Activated T-cell treated with anti-CD3 and anti-CD28 coated beads, Interleukin-2, amount 50 U/mL, for 48 hours (primary cell): Measurements from ENCODE around the gene COMMD7.
"Not testable (repeated sequence)": the region's sequence is repeated elsewhere in the genome, so short reads cannot be mapped to it uniquely, and the experiment has no call there.

Experiments used
- DNase-seq, 2 experiments: peaks; one replicate each; pipeline ENCODE4 v3.0.0-alpha.2; 2020

Gene COMMD7

DNA sequence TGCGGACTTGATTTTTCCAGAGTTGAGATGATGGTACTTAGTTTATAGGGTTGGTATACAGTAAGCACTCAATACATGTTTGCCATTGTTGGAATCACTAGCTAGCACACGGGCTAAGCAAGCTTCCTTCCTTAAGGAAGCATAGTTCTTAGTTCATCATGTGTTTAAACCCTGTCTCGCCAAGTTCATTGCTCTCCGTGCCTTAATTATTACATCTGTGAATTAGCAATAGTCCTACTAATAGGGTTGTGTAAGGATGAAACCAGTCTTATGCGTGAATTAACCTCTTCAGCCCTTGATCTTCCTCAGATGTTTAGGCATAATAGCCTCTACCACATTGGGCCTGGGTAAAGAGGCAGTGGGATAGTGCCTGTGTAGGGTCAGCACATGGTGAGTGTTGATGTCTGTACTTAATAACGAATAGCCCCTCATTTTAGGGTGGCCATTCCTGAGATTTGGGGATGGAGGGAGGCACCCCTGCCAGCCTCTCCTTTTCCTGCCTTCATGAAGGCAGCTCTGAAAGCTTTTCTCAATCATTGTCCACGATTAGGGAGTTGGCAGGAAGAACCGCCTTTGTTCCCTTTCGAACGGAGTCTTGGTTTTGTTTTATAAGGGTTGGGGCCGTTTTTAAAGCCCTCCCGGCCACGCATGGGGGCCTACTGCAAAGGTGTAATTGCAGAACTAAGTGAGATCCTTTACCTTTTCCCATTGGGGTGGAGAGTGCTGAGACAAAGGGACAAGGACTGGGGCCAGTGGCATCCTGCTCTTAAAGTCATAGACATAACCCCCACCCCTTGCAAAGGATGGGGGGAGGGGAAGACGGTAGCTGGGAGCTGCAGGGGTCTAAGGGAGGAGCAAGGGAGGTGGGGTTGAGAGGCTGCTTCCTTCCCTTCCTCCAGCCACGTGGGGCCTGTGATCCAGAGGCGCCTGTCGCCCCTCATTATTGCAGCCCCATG lies 21.0 kb upstream of the COMMD7 start:
- no peak for DNase-seq

DNA sequence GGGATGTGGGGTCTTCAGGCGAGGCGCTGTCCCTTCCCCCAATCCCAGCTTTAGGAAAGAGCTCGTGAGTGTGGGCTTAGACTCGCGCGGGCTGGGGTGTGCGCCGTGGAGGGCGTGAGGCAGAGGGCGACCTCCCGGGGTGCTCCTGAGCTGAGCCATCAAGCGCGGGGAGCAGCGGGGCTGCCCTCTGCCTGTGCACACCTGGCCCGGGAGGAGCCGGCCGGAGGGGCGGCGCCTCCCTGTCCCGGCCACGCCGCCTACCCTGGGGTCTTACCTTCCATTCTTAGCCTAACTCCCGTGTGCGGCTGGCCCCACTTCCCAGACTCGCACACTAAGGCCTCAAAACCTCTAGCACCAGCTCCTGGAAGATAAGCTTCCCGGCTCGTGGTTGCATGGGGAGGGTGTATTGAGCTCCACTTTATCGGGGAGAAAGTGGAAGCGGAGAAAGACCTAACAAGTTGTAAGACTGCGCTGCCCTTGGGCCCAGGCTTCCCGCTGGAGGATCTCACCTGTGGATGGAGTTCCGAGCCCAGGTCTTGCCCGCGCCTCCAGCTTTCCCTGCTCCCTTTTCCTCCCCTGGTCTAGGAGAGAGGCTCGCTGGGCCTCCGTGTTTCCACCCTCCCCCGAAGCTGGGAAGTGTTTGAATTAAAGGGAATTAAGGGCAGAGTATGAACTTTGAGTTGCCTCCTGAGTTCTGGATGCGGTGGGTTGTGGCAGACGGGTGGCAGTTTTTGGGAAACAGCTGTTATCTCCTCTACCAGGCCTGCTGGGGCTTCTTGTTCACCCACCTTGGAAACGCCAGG lies 20.1 kb upstream of the COMMD7 start:
- DNase-seq: no peak

DNA sequence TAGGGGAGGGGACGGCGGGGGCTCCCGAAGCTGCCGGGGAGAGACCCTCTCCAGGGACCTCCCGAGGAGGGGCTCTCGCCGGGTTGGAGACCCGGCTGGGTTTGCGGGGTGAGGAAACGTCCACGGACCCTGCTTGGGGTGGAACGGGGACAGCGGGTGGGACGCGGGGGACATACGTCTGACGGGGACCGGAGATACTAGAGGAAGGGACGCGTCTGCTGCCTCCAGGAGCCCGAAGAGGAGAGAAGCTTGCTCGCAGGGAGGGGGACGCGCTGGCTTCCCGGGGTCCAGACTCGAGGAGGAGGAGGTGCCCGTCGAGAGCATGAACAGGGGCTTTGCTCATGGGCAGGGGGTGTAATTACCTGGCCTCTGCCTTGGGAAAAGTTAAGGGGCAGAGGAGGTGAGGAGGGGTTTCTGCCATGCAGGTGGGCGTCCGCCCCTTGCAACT lies 19.5 kb upstream of the COMMD7 start:
- DNase-seq: peak in 1 of 2 experiments; percentile 50

DNA sequence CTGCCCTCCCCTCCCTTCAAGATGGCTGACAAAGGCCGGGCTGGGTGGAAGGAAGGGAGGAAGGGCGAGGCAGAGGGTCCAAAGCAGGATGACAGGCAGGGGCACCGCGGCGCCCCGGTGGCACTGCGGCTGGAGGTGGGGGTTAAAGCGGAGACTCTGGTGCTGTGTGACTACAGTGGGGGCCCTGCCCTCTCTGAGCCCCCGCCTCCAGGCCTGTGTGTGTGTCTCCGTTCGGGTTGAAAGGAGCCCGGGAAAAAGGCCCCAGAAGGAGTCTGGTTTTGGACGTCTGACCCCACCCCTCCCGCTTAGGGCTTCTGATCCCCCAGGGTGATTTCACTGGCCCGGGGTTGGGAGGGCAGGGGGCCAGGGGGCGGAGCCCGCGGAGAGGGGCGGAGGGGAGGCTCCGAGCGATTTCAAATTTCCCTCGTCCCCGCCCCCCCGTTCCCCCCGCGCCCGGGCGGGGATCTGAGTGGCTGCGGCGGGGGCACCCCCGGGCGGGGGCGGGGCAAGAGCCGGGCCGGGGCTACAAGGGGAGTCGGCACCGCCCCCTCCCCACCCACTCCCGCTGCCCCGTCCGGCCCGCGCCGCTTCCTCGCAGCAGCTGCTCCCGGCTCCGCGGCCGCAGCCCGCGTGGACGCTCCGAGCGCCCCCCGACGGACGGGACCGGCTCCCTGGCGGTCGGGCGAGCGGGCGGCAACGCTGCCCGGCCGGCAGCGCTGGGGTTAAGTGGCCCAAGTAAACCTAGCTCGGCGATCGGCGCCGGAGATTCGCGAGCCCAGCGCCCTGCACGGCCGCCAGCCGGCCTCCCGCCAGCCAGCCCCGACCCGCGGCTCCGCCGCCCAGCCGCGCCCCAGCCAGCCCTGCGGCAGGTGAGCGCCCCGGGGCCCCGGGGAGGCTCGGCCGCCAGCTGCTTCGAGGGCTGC lies 18.8 kb upstream of the COMMD7 start, which contains the start of gene DNMT3B:
DNMT3B (plus strand) TSS at position 555 of the 923 bp plus-strand sequence. CDS start 17,939 bp downstream, outside the sequence.
- peak; percentile 79 to 85 for DNase-seq

DNA sequence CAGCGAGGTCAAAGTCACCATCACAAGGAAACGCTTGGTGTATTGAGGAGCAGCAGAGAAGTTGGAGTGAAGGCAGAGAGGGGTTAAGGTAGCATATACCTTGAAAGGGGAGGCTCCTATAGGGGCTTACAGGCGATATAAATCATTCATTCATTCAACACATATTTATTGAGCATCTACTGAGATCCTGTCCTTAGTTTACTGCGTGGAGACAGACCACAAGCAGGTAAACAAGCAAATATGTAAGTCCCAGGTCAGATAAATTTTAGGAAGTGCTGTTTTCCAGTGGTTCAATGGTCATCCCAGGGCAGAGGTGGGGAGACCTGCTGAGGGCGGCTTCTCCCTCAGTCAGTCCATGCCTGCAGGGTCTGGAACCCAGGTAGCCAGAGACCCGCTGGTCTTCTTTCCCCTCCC lies 18.2 kb upstream of the COMMD7 start:
- DNase-seq: no peak

DNA sequence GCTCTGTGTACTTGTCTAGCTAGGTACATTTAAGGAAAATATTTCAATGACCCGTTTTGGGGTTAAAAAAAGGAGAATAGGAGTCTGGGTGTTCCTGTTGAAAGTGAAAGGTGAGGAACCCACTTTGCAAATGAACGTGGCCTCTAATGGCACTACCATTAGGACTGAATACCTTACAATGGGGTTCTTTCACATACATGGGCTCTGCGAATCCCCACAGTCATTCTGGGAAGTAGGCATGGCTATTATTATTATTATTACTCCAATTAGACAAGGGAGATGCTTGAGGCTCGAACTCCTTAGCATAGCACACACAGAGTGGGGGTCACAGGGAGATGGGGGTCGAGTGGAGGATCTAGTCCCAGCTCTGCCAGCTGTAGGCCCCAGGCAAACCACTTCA lies 12.9 kb upstream of the COMMD7 start:
- DNase-seq: no peak

DNA sequence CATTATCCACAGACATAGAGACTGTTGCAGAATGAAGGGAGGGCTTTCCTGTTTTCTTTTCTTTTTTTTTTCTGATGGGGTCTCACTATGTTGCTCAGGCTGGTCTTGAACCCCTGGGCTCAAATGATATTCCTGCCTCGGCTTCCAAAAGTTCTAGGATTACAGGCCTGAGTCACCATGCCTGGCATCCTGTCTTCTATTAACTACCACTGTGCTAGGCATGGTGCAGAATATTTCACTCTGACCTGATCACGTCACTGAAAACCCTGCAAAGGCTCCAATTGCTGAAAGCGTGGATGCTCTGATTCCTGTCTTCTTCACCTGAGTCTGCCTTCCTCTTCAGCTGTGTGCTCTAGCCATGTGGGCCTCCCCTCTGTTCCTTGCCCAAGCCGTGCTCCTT lies 10.5 kb upstream of the COMMD7 start:
- no peak for DNase-seq

DNA sequence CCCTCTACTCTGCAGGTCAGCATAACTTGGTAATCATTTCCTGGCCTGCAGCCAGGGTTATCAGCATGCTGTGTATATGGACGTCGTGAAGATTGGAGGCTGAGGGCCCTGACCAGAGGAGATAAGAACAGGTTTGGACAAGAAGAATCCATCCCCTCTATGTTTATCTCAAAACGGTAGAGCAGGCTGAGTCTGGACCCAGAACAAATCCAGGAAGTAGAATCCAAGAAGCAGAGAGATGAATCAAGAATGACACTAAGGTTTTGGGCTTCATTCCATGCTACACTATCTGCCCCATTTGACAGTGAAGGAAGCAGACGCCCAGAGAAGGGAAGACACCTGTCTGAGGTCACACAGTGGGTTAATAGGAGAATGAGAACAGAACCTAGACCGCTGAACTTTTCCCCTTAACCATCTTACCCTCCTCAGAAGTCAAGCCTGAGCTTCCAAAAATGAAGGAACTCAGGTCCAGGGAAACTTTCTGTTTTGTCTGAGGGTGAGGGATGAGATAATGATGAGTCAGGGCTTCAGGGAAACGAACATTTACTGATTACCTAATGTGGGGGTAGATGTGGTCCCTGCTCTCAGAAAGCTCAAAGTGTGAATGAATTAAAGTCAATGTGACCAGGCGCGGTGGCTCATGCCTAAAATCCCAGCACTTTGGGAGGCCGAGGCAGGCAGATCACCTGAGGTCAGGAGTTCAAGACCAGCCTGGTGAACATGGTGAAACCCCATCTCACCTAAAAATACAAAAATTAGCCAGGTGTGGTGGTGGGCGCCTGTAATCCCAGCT lies 9.4 kb upstream of the COMMD7 start:
- DNase-seq: no peak

DNA sequence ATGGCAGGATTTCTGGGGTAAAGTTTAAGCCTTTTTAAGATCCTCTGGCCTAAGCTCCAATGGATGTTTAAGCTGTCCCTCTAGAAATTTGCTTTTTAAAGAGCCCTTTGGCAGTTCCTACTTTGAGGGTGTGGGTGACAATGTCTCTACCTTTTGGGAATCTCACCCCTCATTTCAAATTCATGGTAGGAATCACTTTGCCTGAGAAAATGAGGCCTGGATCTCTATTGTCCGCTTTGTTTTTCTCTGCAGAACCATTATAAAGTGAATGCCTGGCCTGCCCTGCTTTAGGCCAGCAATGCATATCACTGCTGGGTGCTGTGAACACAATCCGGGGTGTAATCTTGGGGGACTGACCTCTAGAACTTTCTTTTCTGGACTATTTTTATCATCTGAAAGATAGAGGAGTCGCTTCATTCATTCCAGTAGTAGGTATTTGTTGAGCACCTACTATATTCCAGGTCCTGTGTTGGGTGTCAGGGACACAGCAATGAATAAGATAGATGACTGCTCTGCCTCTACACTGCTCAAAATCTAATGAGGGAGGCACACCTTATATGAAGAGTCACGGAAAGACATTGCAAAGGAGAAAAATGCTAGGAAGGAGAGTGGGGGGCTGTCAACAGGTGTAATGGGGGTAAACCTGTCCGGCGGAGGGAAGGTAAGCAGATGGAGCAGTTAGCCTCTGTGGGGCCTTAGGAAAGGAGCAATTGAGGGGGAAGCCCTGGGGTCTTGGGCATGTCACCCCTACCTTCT lies 8.6 kb upstream of the COMMD7 start:
- no peak for DNase-seq

DNA sequence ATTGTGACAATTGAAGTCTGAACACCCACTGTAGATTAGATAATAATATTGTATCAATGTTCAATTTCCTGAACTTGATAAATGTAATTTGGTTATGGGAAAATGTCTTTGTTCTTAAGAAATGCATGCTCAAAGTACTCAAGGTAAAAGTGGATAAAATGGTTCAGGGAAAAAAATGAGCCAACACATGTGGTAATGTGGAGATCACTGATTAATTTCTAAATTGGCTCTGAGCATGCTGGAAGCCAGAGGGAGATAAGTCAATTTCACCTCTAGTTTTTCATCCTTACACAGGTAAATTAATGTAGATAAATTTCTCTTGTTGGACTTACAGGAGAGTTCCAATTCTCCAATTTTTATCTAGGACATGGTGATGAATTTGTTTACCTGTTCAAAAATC lies 8.0 kb upstream of the COMMD7 start:
- DNase-seq: no peak

DNA sequence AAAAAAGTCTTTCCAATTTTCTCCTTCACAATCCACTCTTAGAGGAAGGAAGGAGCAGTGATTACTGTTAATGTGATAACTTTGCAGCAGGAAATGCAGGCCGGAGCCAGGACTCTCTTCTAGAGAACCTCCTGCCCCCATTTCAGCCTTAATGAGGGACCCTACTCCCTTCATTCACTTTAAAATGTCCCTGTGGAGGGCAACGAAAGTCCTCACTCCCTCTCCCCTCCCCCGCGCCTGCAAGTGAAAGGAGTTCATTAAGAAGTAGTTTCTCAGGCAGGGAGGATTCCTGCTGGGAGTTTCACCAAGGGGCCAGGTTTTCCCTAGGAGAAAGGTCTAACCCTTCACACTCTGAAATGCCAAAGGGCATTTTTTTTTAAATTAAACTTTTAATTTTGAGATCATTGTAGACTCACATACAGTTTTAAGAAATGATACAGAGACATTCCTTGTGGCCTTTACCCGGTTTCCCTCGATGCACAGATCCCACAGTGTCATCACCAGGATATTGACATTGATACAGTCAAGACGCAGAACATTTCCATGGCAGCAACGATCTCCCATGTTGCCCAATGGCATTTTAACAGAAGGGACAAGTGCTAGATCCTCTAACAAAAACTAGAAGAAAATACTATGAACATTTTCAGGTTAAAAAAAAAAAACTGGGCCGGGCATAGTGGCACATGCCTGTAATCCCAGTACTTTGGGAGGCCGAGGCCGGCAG lies 6.8 kb upstream of the COMMD7 start:
- no peak for DNase-seq

DNA sequence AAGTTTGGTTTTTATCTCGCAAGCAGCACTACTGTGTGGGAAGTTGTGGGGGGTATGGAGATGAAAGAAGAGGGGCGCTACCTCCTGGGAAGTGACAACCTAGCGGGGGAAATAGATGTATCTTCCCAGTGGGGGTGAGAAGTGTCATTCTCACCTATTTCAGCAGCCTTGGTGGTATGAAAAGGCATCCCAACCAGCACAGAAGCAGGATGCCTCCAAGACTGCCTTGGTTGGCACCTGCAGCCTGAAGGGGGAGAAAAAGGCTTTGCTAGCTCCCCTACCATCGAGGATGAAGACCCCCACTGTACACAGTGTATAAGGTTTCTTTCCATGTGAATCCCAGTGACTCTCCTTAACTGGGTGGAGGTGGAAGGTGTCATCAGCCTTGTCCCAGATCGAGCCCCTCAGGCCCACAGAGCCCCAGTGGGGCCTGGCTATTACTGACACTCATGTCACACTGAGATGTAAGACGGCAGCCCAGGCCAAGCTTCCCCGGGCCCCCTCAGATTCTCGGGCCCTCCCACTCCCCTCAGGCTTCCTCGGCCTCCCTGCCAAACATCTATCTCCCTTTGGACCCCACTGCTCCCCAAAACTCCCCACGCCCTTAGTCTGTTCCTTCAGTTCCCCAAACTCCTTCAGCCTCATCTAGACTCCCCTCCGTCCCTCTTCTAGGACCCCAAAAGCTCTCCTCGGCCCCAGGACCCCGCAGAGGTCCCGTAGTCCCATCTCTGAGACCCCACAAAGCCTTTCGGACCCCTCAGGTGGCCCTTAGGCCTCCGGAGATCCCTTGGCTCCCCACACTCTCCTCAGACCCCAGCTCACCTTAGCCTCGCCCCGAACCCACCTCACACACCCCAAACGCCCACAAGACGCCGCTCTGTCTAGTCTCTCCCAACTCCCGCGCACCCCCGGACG lies 688 bp downstream of the COMMD7 start:
- peak; percentile 51 to 53 for DNase-seq

DNA sequence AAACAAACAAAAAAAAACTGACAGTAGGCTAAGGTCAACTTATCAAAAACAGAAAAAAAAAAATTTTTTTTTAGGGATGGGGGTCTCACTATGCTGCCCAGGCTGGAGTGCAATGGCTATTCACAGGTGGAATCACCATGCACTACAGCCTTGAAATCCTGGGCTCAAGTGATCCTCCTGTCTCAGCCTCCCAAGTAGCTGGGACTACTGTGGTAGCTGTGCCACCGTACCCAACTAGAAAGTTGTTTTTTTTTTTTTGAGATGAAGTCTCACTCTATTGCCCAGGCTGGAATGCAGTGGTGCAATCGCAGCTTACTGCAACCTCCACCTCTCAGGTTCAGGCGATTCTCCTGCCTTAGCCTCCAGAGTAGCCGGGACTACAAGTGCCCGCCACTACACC lies 2.1 kb downstream of the COMMD7 start:
- DNase-seq: no peak

DNA sequence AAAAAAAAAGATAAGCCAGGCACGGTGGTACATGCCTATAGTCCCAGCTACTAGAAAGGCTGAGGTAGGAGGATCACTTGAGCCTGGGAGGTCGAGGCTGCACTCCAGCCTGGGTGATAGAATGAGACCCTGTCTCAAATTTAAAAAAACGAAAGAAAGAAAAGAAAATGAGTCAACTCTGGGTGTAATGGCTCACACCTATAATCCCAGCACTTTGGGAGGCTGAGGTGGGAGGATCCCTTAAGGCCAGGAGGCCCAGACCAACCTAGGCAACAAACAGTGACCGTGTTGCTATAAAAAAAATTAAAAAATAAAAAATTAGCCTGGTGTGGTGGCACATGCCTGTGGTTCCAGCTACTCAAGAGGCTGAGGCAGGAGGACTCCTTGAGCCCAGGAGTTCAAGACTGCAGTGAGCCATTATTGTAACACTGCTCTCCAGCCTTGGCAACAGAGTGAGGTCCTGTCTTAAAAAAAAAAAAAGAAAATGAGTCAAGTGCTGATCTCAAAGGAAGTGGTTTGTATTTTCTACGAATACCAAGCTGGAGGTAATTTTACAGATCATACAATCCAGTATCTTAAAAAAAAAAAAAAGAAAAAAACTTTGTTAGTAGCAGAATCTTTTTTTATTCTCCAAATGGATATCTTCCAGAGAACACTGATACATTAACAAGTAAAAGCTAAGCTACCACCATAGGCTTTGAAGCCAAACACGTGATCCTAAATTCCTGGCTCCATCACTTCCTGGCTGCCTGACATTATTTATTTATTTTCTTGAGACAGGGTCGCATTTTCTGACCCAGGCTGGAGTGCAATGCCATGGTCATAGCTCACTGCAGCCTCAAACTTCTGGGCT lies 5.7 kb downstream of the COMMD7 start:
- peak; percentile 50 to 51 for DNase-seq

DNA sequence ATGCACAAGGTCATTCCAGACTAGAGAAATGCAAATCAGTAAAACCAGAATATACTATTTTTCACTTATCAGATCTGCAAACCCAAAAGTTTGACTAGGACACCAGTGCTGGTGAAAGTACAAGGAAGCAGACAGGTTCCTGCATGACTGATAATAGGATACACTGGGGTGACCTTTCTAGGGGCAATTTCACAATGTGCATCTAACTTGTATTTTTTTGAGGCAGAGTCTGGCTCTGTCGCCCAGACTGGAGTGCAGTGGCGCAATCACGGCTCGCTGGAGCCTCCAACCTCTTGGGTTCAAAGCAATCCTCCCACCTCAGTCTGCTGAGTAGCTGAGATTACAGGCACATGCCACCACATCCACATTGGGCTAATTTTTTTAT lies 11.4 kb downstream of the COMMD7 start:
- DNase-seq: no peak

DNA sequence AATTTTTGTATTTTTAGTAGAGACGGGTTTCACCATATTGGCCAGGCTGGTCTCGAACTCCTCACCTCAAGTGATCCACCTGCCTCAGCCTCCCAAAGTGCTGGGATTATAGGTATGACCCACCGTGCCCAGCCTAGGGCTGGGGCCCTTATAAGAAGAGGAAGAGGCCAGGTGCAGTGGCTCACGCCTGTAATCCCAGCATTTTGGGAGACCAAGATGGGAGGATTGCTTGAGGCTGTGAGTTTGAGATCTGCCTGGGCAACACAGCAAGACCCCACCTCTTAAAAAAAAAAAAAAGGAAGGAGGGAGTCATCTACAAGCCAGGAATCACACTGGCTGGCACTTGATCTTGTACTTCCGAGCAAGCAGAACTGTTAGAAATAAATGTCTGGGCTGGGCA lies 13.9 kb downstream of the COMMD7 start:
- DNase-seq: not testable (repeated sequence)

DNA sequence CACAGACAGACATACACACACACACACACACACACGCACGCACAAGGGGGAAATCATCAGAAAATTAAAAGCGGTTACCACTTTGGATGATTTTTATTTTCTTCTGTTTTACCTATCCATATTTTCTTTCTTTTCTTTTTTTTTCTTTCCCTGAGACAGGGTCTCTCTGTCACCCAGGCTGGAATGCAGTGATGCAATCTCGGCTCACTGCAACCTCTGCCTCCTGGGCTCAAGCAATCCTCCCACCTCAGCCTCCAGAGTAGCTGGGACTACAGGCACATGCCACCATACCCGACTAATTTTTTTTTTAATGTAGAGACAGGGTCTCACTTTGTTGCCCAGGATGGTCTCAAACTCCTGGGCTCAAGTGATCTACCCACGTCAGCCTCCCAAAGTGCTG lies 14.8 kb downstream of the COMMD7 start:
- not testable (repeated sequence) for DNase-seq

DNA sequence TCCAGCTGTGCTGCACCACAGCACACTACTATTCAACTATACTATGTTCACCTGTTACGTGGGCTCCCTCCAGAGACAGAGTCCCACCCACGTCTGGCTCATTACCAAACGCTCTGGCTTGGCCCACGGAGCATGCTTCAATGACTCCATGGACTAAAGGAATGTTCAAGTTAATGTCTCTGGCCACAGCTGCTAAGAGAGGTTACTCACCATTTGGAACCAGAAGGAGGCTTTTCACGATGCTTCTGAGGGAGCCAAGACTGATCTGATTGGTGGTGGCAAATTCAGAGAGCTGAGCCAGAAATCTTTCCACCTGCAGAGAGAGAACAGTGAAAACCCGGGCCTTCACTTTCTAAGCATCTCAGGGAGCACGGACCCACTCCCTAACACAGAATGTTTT lies 15.6 kb downstream of the COMMD7 start:
- no peak for DNase-seq
